ENCODE data around the gene PCYT1A. TPM values are rescaled to one million over a fixed set of nuclear protein-coding genes. Genes with fewer than 3 reads are reported as not detected.

PCYT1A gene
- polyA plus RNA-seq, 4 donors, result 43.4 to 92.8 (median 47.9) TPM

DNA sequence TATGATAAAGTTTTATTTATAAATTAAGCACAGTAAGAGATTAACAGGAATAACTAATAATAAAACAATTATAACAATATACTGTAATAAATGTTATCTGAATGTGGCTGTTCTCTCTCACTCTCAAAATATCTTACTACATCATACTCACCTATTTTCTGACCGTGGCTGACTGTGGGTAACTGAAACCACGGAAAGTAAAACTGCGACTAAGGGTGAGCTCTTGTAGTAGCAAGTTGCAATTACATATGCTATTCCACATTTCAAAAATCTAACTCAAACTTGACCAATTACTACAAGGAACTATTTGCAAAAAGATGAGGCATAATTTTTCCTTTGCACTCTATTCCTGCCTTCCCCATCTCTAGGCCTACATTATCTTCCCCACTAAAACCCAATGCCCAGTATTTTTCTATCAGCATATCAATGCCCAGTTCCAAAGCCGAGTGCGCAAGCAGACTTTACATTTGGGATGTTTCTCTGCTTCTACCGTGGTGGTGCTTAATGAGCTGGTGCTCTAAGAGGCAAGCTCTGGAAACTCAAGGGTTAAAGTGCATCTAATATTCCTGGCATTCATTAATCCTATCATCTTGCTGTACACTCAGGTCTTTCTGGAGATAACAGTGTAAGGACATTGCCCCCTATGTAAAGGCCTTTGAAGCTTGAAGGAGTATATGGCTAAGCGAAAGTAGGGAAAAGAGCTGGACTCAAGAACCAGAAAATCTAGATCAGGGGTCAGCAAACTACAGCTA, 6.7 kb downstream of the PCYT1A start:
- H3K36me3 ChIP-seq (ENCODE audit: control insufficient read depth in 3 of 3, insufficient read depth in 2 of 3, low read depth in 1 of 3, low read length in 3 of 3), result peaks cover 0 to 3% (median 0%) of the 10 kb centered on the region in 3 donors
- H3K4me3 ChIP-seq (ENCODE audit: low read depth in 1 of 3, low read length in 3 of 3), result peak overlapping the region in 1 of 3 donors; percentile 35
- WGBS, 3 donors, result 14 to 54% (median 27%) methylated on average over 7 of the region's 7 CpGs
- DNase-seq, result peak; percentile 74 to 91
- H3K27me3 ChIP-seq (ENCODE audit: control insufficient read depth in 3 of 3, insufficient read depth in 3 of 3, low read length in 3 of 3), result no peaks in the 10 kb centered on the region
- no peaks in the 10 kb centered on the region for H3K9me3 ChIP-seq (ENCODE audit: control insufficient read depth in 2 of 2, insufficient read depth in 1 of 2, low read depth in 1 of 2, low read length in 1 of 2)
- peaks cover 7 to 46% (median 8%) of the 10 kb centered on the region in 3 donors for H3K4me1 ChIP-seq (ENCODE audit: control insufficient read depth in 3 of 3, insufficient read depth in 2 of 3, low read depth in 1 of 3, low read length in 2 of 3)
- no peak for FAIRE-seq
- peak overlapping the region; percentile 63 to 76 (median 72) for H3K27ac ChIP-seq (ENCODE audit: low read depth in 1 of 3, low read length in 2 of 3)

- Histone ChIP-seq H3K27me3 (ENCODE audit: control insufficient read depth in 3 of 3, insufficient read depth in 3 of 3, low read length in 3 of 3) (no peaks in the 10 kb centered on the region), H3K9me3 (ENCODE audit: control insufficient read depth in 2 of 2, insufficient read depth in 1 of 2, low read depth in 1 of 2, low read length in 1 of 2) (peaks cover 0 to 14% of the 10 kb centered on the region in 2 donors), H3K4me3 (ENCODE audit: low read depth in 1 of 3, low read length in 3 of 3) (no peak overlapping the region), H3K4me1 (ENCODE audit: control insufficient read depth in 3 of 3, insufficient read depth in 2 of 3, low read depth in 1 of 3, low read length in 2 of 3) (peaks cover 0 to 9% (median 4%) of the 10 kb centered on the region in 3 donors), H3K27ac (ENCODE audit: low read depth in 1 of 3, low read length in 2 of 3) (peak overlapping the region in 1 of 3 donors; percentile 32), H3K36me3 (ENCODE audit: control insufficient read depth in 3 of 3, insufficient read depth in 2 of 3, low read depth in 1 of 3, low read length in 3 of 3) (peaks cover 4 to 21% (median 16%) of the 10 kb centered on the region in 3 donors)
- no peak for FAIRE-seq
- DNase-seq, result no peak
- WGBS, 3 donors, result 87 to 96% (median 91%) methylated on average over 5 of the region's 5 CpGs
These were observed 12.4 kb downstream of the PCYT1A start for GRCh38 chr3:196275126-196275525.

GRCh38 chr3:196274585-196274984, 12.9 kb downstream of the PCYT1A start:
- peak in 1 of 2 donors; percentile 58 for DNase-seq
- 71 to 83% (median 79%) methylated on average over 5 of the region's 5 CpGs for WGBS, 3 donors

DNA sequence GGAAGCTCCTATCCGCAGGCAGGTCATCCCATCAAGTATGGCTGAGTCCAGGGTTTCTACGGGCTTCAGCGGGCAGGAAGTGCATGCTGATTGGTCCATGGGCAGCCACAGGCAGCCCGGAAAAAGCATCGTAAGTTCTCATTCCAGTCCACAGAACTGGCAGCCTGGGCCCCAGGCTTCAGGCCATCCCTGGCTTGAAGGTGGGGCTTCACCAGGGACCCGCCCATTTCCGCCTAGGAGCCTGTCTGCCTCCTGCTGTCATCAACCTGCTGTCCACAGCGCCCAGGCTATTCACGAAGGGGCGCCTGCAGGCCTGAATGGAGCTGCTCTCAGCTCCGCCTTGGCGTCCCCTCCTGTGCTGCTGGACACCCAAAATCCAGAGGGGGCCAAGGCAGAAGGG, 13.9 kb downstream of the PCYT1A start:
- WGBS, 3 donors, result 96 to 99% (median 97%) methylated on average over 12 of the region's 12 CpGs
- H3K27ac ChIP-seq (ENCODE audit: low read depth in 1 of 3, low read length in 2 of 3), result peak overlapping the region in 2 of 3 donors; percentile 36 to 77
- peaks cover 0 to 4% (median 2%) of the 10 kb centered on the region in 3 donors for H3K4me1 ChIP-seq (ENCODE audit: control insufficient read depth in 3 of 3, insufficient read depth in 2 of 3, low read depth in 1 of 3, low read length in 2 of 3)
- H3K36me3 ChIP-seq (ENCODE audit: control insufficient read depth in 3 of 3, insufficient read depth in 2 of 3, low read depth in 1 of 3, low read length in 3 of 3), result peaks cover 4 to 28% (median 19%) of the 10 kb centered on the region in 3 donors
- no peak for DNase-seq
- FAIRE-seq, result no peak
- no peak overlapping the region for H3K4me3 ChIP-seq (ENCODE audit: low read depth in 1 of 3, low read length in 3 of 3)
- peaks cover 0 to 14% of the 10 kb centered on the region in 2 donors for H3K9me3 ChIP-seq (ENCODE audit: control insufficient read depth in 2 of 2, insufficient read depth in 1 of 2, low read depth in 1 of 2, low read length in 1 of 2)
- no peaks in the 10 kb centered on the region for H3K27me3 ChIP-seq (ENCODE audit: control insufficient read depth in 3 of 3, insufficient read depth in 3 of 3, low read length in 3 of 3)

More at GRCh38 chr3:196274585-196274984, 12.9 kb downstream of the PCYT1A start:
- no peaks in the 10 kb centered on the region for H3K27me3 ChIP-seq (ENCODE audit: control insufficient read depth in 3 of 3, insufficient read depth in 3 of 3, low read length in 3 of 3)
- H3K4me3 ChIP-seq (ENCODE audit: low read depth in 1 of 3, low read length in 3 of 3), result no peak overlapping the region
- peaks cover 0 to 7% (median 4%) of the 10 kb centered on the region in 3 donors for H3K4me1 ChIP-seq (ENCODE audit: control insufficient read depth in 3 of 3, insufficient read depth in 2 of 3, low read depth in 1 of 3, low read length in 2 of 3)
- H3K27ac ChIP-seq (ENCODE audit: low read depth in 1 of 3, low read length in 2 of 3), result peak overlapping the region in 2 of 3 donors; percentile 14 to 77
- H3K9me3 ChIP-seq (ENCODE audit: control insufficient read depth in 2 of 2, insufficient read depth in 1 of 2, low read depth in 1 of 2, low read length in 1 of 2), result peaks cover 0 to 14% of the 10 kb centered on the region in 2 donors
- no peak for FAIRE-seq
- H3K36me3 ChIP-seq (ENCODE audit: control insufficient read depth in 3 of 3, insufficient read depth in 2 of 3, low read depth in 1 of 3, low read length in 3 of 3), result peaks cover 4 to 25% (median 16%) of the 10 kb centered on the region in 3 donors

GRCh38 chr3:196272826-196273225, 14.7 kb downstream of the PCYT1A start:
- peaks cover 0 to 14% of the 10 kb centered on the region in 2 donors for H3K9me3 ChIP-seq (ENCODE audit: control insufficient read depth in 2 of 2, insufficient read depth in 1 of 2, low read depth in 1 of 2, low read length in 1 of 2)
- DNase-seq (no peak), FAIRE-seq (no peak)
- WGBS, 3 donors, result 97 to 98% (median 97%) methylated on average over 14 of the region's 14 CpGs
- no peaks in the 10 kb centered on the region for H3K27me3 ChIP-seq (ENCODE audit: control insufficient read depth in 3 of 3, insufficient read depth in 3 of 3, low read length in 3 of 3)
- peaks cover 4 to 33% (median 19%) of the 10 kb centered on the region in 3 donors for H3K36me3 ChIP-seq (ENCODE audit: control insufficient read depth in 3 of 3, insufficient read depth in 2 of 3, low read depth in 1 of 3, low read length in 3 of 3)
- no peak overlapping the region for H3K4me3 ChIP-seq (ENCODE audit: low read depth in 1 of 3, low read length in 3 of 3)
- H3K27ac ChIP-seq (ENCODE audit: low read depth in 1 of 3, low read length in 2 of 3), result no peak overlapping the region
- H3K4me1 ChIP-seq (ENCODE audit: control insufficient read depth in 3 of 3, insufficient read depth in 2 of 3, low read depth in 1 of 3, low read length in 2 of 3), result peaks cover 0 to under 1% (median 0%) of the 10 kb centered on the region in 3 donors

GRCh38 chr3:196270499-196270898, 17.0 kb downstream of the PCYT1A start:
- WGBS, 3 donors, result 89 to 95% (median 94%) methylated on average over 5 of the region's 5 CpGs
- H3K36me3 ChIP-seq (ENCODE audit: control insufficient read depth in 3 of 3, insufficient read depth in 2 of 3, low read depth in 1 of 3, low read length in 3 of 3), result peaks cover 7 to 54% (median 19%) of the 10 kb centered on the region in 3 donors
- DNase-seq (no peak), FAIRE-seq (no peak)
- H3K9me3 ChIP-seq (ENCODE audit: control insufficient read depth in 2 of 2, insufficient read depth in 1 of 2, low read depth in 1 of 2, low read length in 1 of 2), result peaks cover 0 to 14% of the 10 kb centered on the region in 2 donors
- no peaks in the 10 kb centered on the region for H3K27me3 ChIP-seq (ENCODE audit: control insufficient read depth in 3 of 3, insufficient read depth in 3 of 3, low read length in 3 of 3)
- H3K4me1 ChIP-seq (ENCODE audit: control insufficient read depth in 3 of 3, insufficient read depth in 2 of 3, low read depth in 1 of 3, low read length in 2 of 3), result no peaks in the 10 kb centered on the region
- H3K27ac ChIP-seq (ENCODE audit: low read depth in 1 of 3, low read length in 2 of 3), result no peak overlapping the region
- no peak overlapping the region for H3K4me3 ChIP-seq (ENCODE audit: low read depth in 1 of 3, low read length in 3 of 3)

- DNase-seq (no peak), FAIRE-seq (no peak)
- H3K4me1 ChIP-seq (ENCODE audit: control insufficient read depth in 3 of 3, insufficient read depth in 2 of 3, low read depth in 1 of 3, low read length in 2 of 3), result no peaks in the 10 kb centered on the region
- H3K27me3 ChIP-seq (ENCODE audit: control insufficient read depth in 3 of 3, insufficient read depth in 3 of 3, low read length in 3 of 3), result no peaks in the 10 kb centered on the region
- H3K36me3 ChIP-seq (ENCODE audit: control insufficient read depth in 3 of 3, insufficient read depth in 2 of 3, low read depth in 1 of 3, low read length in 3 of 3), result peaks cover 7 to 51% (median 18%) of the 10 kb centered on the region in 3 donors
- H3K9me3 ChIP-seq (ENCODE audit: control insufficient read depth in 2 of 2, insufficient read depth in 1 of 2, low read depth in 1 of 2, low read length in 1 of 2), result peaks cover 0 to 9% of the 10 kb centered on the region in 2 donors
- no peak overlapping the region for H3K27ac ChIP-seq (ENCODE audit: low read depth in 1 of 3, low read length in 2 of 3)
- 75 to 78% (median 77%) methylated on average over 9 of the region's 9 CpGs for WGBS, 3 donors
- no peak overlapping the region for H3K4me3 ChIP-seq (ENCODE audit: low read depth in 1 of 3, low read length in 3 of 3)
These were observed 19.0 kb downstream of the PCYT1A start for GRCh38 chr3:196268284-196269163.

- Histone ChIP-seq H3K4me3 (ENCODE audit: low read depth in 1 of 3, low read length in 3 of 3) (no peak overlapping the region), H3K9me3 (ENCODE audit: control insufficient read depth in 2 of 2, insufficient read depth in 1 of 2, low read depth in 1 of 2, low read length in 1 of 2) (no peaks in the 10 kb centered on the region), H3K4me1 (ENCODE audit: control insufficient read depth in 3 of 3, insufficient read depth in 2 of 3, low read depth in 1 of 3, low read length in 2 of 3) (no peaks in the 10 kb centered on the region), H3K27ac (ENCODE audit: low read depth in 1 of 3, low read length in 2 of 3) (no peak overlapping the region), H3K27me3 (ENCODE audit: control insufficient read depth in 3 of 3, insufficient read depth in 3 of 3, low read length in 3 of 3) (no peaks in the 10 kb centered on the region), H3K36me3 (ENCODE audit: control insufficient read depth in 3 of 3, insufficient read depth in 2 of 3, low read depth in 1 of 3, low read length in 3 of 3) (peaks cover 3 to 51% (median 4%) of the 10 kb centered on the region in 3 donors)
- 83 to 90% (median 85%) methylated on average over 7 of the region's 7 CpGs for WGBS, 3 donors
- FAIRE-seq (no peak), DNase-seq (no peak)
These were observed 23.7 kb downstream of the PCYT1A start for GRCh38 chr3:196263819-196264218.
